Ovary (tissue), 3 donors: ENCODE results near the gene PRR14L.

Source experiments
- CTCF ChIP-seq, 3 donors: fragments of 450-650 bp in 2 of 3; fragments of 200-600 bp in 1 of 3; IDR thresholded peaks; one replicate each; pipeline versions ENCODE4 v1.5.1 to v1.8.0; 2016 to 2022; ENCODE audit warnings: antibody characterized with exemption in 3 of 3, mild to moderate bottlenecking in 1 of 3
- POLR2A ChIP-seq: fragments of 450-650 bp; IDR thresholded peaks from one replicate; pipeline ENCODE4 v1.6.1; 2017; ENCODE audit warnings: antibody characterized with exemption, mild to moderate bottlenecking, moderate library complexity
- donor health status: DM: no; HTN: no; CAD: no.

DNA sequence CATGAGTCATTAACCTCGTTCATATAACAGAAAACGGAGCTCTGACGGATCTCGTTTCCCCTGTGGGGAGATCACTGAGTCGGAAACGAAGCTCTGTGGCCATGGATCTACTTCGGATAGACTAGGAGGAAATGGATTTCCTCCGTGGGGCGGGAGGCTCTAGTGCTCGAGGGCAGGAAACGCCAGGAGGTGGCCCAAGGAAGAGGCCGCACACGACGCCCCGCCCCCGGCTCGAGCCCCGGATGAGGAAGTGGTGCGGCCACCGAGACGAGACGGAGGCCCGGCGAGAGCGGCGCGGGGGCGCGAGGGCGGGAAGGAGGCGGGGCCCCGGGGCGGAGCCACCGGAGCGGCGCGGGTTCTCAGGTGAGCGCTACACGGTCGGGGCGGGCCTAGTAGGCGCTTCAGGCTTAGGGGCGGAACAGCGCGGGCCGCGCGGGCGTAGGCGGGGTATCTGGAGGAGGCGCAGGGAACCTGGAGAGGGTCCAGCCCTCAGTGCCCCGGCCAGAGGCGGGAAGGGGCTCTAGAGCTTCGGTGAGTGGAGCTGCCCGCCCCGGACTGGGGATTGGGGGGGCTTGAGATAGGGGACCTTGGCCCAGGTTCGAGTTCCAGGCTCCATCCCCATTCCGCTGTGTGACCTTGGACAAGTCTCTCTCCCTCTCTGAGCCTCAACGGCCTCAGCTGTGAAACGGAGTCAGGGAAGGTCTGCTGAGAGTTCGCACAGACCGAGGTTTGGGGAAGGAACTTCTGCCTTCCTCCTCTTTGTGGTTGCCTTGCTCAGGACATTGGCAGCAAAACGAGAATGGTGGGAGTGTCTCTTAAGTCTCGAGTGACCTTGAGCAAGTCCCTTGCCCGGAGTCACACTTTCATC lies 3.9 kb upstream of the PRR14L start, which contains the start of gene DEPDC5:
- TF ChIP-seq CTCF (IDR thresholded peaks at IDR 0.05) (no peak), POLR2A (peak; percentile 77)
